MCF 10A (cell line): ENCODE measurements around the gene BANP. TPM values are rescaled to one million over a fixed set of nuclear protein-coding genes. Genes with fewer than 3 reads are reported as not detected.
A peak's percentile ranks its signal among the peaks of the same experiment; 100 is the strongest.
"Not testable (repeated sequence)": the region's sequence is repeated elsewhere in the genome, so short reads cannot be mapped to it uniquely, and the experiment has no call there.

Experiments
- BruUV-seq: library from RNA; stranded (reverse); fragments of 400-500 nt; replicated peaks from 2 replicates; lab custom pipeline; 2021; lab: Mats Ljungman, UMichigan
- CTCF ChIA-PET: fragments of 300-600 bp; sonication (Branson Sonifier 250); formaldehyde crosslinking; extraction: SDS; loops from one replicate; lab custom pipeline; 2021; ENCODE audit warnings: antibody characterized with exemption, inconsistent platforms; lab: Yijun Ruan, JAX
- POLR2A ChIA-PET: fragments of 300-600, 350-650 bp; sonication (Branson Sonifier 250); formaldehyde crosslinking; extraction: SDS; loops from one replicate; lab custom pipeline; 2020; ENCODE audit warnings: antibody characterized with exemption, inconsistent platforms; lab: Yijun Ruan, JAX
- DNase-seq: peaks from one replicate; pipeline ENCODE4 v3.0.0-alpha.2; 2018; ENCODE audit not compliant: unreplicated experiment
- H3K27ac Mint-ChIP-seq: one replicate; pipeline ENCODE4 v1.8.0; 2022; ENCODE audit warnings: mild to moderate bottlenecking, low read depth, mixed read lengths; ENCODE audit not compliant: unreplicated experiment
- H3K27me3 Mint-ChIP-seq: one replicate; pipeline ENCODE4 v1.8.0; 2022; ENCODE audit warnings: mixed read lengths; ENCODE audit not compliant: insufficient read depth, unreplicated experiment
- H3K36me3 Mint-ChIP-seq: one replicate; pipeline ENCODE4 v1.8.0; 2022; ENCODE audit warnings: mild to moderate bottlenecking, moderate library complexity, mixed read lengths; ENCODE audit not compliant: insufficient read depth, unreplicated experiment
- H3K4me1 Mint-ChIP-seq: one replicate; pipeline ENCODE4 v1.8.0; 2022; ENCODE audit warnings: mixed read lengths; ENCODE audit not compliant: insufficient read depth, unreplicated experiment
- H3K4me3 Mint-ChIP-seq: one replicate; pipeline ENCODE4 v1.8.0; 2022; ENCODE audit warnings: mild to moderate bottlenecking, moderate library complexity, mixed read lengths; ENCODE audit not compliant: unreplicated experiment
- H3K9me3 Mint-ChIP-seq: one replicate; pipeline ENCODE4 v1.8.0; 2022; ENCODE audit warnings: mixed read lengths; ENCODE audit not compliant: unreplicated experiment
- intact Hi-C: fragments of 100-400 bp; cut with micrococcal nuclease; formaldehyde crosslinking; loops from 2 replicates; pipeline ENCODE4 v1.14.1; 2022
- total RNA-seq: library from RNA; stranded (reverse); gene quantifications from 2 replicates; pipeline ENCODE4 v1.2.3, GENCODE V29; 2022
- TF ChIP-seq, protein P1 (sequence below): fragments of 200-600 bp; IDR thresholded peaks from one replicate; pipeline ENCODE4 v1.8.0; 2022; ENCODE audit warnings: antibody characterized with exemption, mild to moderate bottlenecking; ENCODE audit not compliant: unreplicated experiment

BANP gene
- total RNA-seq, 1 experiment from 2014 or later: 38.2 TPM

DNA sequence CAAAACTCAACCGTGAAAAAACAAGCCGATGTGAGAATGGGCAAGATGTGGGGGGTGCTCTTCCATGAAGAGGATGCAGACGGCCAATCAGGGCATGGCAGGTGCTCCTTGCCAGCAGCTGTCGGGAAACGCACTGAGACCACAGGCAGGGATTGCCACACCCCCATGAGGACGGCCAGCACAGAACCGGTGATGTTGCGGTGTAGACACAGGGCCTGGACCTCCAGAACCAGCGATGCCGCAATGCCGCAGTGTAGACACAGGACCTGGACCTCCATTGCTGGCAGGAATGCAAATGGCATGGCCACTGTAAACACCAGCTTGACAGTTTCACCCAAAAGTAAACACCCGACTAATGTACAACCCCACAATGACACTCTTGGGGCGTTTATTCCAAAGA, 164.9 kb downstream of the BANP start:
- Mint-ChIP-seq H3K27ac (no peak overlapping the region), H3K27me3 (peaks cover 13% of the 10 kb centered on the region), H3K4me1 (peaks cover 13% of the 10 kb centered on the region), H3K36me3 (no peaks in the 10 kb centered on the region), H3K9me3 (no peaks in the 10 kb centered on the region), H3K4me3 (no peak overlapping the region)
- ChIA-PET POLR2A (no interaction called here), CTCF (no interaction called here)
- TF ChIP-seq, protein P1, sequence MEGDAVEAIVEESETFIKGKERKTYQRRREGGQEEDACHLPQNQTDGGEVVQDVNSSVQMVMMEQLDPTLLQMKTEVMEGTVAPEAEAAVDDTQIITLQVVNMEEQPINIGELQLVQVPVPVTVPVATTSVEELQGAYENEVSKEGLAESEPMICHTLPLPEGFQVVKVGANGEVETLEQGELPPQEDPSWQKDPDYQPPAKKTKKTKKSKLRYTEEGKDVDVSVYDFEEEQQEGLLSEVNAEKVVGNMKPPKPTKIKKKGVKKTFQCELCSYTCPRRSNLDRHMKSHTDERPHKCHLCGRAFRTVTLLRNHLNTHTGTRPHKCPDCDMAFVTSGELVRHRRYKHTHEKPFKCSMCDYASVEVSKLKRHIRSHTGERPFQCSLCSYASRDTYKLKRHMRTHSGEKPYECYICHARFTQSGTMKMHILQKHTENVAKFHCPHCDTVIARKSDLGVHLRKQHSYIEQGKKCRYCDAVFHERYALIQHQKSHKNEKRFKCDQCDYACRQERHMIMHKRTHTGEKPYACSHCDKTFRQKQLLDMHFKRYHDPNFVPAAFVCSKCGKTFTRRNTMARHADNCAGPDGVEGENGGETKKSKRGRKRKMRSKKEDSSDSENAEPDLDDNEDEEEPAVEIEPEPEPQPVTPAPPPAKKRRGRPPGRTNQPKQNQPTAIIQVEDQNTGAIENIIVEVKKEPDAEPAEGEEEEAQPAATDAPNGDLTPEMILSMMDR: no peak
- no peak for DNase-seq
- intact Hi-C loops: no loop called here
- BruUV-seq: no TSS peak

DNA sequence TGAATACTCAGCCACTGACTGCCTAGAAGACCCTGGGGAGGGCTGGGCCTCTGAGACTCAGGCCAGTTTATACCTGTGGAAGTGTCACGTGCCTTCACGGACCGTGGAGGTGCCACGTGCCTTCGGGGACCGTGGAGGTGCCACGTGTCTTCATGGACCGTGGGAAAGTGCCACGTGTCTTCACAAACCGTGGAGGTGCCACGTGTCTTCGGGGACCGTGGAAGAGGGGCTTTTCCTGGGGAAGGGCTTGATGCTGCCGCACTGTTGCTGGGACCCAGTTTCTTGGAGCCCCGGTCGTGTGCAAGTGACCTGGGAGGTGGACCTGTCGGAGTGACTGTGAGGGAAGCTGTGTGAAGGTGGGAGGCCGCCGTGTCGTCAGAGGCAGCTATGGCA, 166.2 kb downstream of the BANP start:
- no peaks in the 10 kb centered on the region for H3K9me3 Mint-ChIP-seq
- CTCF ChIA-PET: no interaction called here
- H3K27me3 Mint-ChIP-seq: peaks cover under 1% of the 10 kb centered on the region
- DNase-seq: no peak
- no TSS peak for BruUV-seq
- no peaks in the 10 kb centered on the region for H3K36me3 Mint-ChIP-seq
- H3K4me1 Mint-ChIP-seq: peaks cover 13% of the 10 kb centered on the region
- intact Hi-C loops: no loop called here
- H3K27ac Mint-ChIP-seq: peak overlapping the region; percentile 59
- POLR2A ChIA-PET: interaction anchor here (0.7 kb wide), 1 partner anchor 450 kb away, joined by 3 read pairs; no protein-coding TSS in a partner anchor
- TF ChIP-seq, protein P1: no peak
- H3K4me3 Mint-ChIP-seq: no peak overlapping the region

DNA sequence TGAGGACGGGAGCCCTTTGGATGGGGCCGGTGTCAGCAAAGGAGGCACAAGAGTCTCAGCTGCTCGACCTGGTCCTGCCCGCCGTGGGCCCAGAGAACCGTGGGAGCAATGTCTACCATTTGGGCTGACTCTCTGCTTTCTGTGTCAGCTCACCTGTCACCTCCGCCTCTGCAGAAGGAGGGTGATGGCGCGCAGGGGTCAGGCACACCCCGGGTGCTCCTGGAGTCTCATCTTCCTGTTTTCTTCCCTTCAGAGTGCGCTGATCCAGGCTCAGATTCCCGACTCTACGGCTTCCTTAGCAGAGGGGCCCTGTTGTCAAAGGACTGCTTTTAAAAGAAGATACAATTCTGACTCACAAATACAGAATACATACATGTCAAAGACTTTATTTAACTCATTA, 167.1 kb downstream of the BANP start:
- ChIA-PET CTCF (no interaction called here), POLR2A (no interaction called here)
- no peaks in the 10 kb centered on the region for H3K9me3 Mint-ChIP-seq
- peak overlapping the region; percentile 36 for H3K4me3 Mint-ChIP-seq
- TF ChIP-seq, protein P1: no peak
- H3K27ac Mint-ChIP-seq: peak overlapping the region; percentile 95
- no peaks in the 10 kb centered on the region for H3K27me3 Mint-ChIP-seq
- no peaks in the 10 kb centered on the region for H3K36me3 Mint-ChIP-seq
- H3K4me1 Mint-ChIP-seq: peaks cover 13% of the 10 kb centered on the region
- BruUV-seq: TSS peak; percentile 94
- intact Hi-C loops: no loop called here
- no peak for DNase-seq

DNA sequence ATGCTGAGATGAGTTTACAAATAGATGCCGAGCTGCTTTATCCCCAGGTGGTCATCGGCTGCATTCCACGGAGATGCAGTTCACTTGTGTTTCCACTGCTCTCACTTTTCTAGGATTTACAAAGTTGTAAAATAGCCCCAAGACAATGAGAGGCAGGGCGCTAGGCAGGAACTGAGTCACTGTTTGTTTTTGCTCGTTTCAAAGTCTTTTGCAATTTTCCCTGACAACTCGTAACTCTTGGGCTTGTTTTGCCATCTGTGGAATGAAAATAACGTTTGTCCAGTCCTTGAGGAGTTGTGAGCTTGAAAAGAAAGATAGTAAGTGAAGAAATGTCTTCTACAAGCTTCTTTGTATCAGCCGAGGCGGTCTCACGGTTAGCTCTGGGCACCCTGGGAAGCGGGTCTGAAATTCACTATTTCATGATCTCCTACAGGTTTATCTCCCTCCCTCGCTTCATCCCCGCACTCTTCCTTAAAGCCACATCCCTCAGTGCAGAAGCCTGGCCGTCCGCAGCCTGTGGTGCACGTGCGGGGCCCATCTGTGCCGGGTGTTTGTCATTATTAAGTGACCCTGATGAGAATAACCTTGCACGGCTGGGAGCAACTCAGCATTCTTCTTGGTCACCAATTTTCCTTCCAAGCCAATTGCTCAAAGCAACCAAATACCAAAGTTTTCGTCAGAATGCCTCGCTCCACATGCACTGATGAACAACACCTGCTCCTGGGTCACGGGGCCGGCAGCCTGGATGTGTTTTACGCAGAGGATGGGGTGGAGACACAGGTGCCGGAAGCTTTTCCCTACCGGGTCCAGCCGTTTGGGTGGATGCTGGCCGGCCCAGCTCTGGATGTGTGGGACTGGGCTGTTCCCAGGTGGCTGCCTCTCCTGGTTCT, 167.9 kb downstream of the BANP start:
- peak; percentile 88 for DNase-seq
- TSS peak; percentile 99 for BruUV-seq
- intact Hi-C loops, CTCF ChIA-PET, H3K27me3 Mint-ChIP-seq, H3K36me3 Mint-ChIP-seq, H3K9me3 Mint-ChIP-seq, POLR2A ChIA-PET: not testable (repeated sequence)
- Mint-ChIP-seq H3K27ac (peak overlapping the region; percentile 95), H3K4me1 (peaks cover 13% of the 10 kb centered on the region), H3K4me3 (peak overlapping the region; percentile 36)

DNA sequence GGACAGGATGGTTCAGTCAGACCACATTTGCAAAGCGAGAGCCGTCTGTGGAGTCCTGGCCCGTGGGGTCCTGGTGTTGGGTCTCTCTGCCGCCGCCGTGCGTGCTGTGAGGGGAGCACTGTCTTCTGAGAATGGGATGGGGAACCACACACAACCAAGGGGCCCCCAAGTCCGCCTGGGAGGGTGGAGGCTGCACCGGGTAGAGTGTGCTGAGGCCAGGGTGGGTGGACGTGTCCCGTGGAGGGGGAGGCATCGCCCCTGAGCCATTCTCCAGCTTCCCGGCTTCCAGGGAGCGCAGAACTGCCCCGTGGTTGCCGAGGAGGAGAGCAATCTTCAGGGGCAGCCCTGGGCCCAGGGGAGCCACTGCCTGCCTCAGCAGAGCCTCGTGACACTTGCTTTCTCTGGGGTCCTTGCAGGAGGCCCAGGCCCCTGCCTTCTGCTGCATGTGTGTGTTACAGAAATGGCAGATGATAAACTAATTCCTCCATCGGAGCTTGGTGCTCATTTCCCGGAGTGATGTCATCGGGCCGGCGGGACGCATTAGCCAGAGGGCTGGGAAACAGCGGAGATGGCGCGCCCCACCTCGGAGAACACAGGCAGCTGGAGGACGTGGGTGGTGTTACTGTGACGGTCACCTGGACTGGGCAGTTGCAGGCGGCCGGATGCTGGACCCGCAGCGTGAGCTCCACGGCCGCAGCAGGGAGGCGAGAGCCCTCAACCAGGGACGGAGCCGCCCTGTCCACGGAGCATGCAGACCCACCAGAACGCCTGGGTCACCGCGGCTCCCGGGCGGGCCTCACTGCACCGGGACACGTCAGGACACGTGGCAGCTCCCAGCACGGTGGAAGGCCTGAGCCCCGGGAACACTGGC, 168.9 kb downstream of the BANP start:
- POLR2A ChIA-PET, DNase-seq, CTCF ChIA-PET, intact Hi-C loops, H3K36me3 Mint-ChIP-seq, BruUV-seq, H3K4me3 Mint-ChIP-seq, H3K9me3 Mint-ChIP-seq, H3K27me3 Mint-ChIP-seq: not testable (repeated sequence)
- H3K4me1 Mint-ChIP-seq: peaks cover 13% of the 10 kb centered on the region
- H3K27ac Mint-ChIP-seq: peak overlapping the region; percentile 95
